HG03460 (cell line): Measurements from ENCODE around the gene NTHL1.
A peak's percentile ranks its signal among the peaks of the same experiment; 100 is the strongest.

ENCODE experiments used
- ATAC-seq: cut with Tn5 transposase; IDR thresholded peaks from one replicate; pipeline ENCODE4 v1.9.1; 2021; ENCODE audit not compliant: unreplicated experiment

NTHL1 gene

GRCh38 chr16:1998360-1998835, 49.2 kb downstream of the NTHL1 start:
- no peak for ATAC-seq

- ATAC-seq, result no peak
These were observed 49.9 kb downstream of the NTHL1 start for GRCh38 chr16:1997494-1998359.

DNA sequence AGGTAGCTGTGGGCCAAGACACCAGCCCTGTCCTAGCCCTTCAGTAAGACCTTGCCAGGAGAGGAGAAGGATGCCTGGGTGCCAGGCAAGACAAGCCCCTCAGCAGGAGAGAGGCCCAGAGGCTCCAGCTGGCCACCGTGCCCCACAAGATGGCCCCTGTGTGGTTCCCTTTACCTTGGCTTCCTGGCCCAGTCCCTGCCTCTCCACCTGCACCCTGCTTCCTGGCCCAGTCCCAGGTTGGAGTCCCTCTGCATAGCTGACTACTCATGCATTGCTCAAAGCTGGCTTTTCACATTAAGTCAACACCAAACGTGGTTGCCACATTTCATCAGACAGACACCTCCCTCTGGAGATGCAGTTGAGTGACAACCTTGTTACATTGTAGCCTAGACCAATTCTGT, 53.9 kb downstream of the NTHL1 start:
- ATAC-seq, result no peak

- ATAC-seq, result no peak
These were observed 54.8 kb downstream of the NTHL1 start for GRCh38 chr16:1992704-1993317.

DNA sequence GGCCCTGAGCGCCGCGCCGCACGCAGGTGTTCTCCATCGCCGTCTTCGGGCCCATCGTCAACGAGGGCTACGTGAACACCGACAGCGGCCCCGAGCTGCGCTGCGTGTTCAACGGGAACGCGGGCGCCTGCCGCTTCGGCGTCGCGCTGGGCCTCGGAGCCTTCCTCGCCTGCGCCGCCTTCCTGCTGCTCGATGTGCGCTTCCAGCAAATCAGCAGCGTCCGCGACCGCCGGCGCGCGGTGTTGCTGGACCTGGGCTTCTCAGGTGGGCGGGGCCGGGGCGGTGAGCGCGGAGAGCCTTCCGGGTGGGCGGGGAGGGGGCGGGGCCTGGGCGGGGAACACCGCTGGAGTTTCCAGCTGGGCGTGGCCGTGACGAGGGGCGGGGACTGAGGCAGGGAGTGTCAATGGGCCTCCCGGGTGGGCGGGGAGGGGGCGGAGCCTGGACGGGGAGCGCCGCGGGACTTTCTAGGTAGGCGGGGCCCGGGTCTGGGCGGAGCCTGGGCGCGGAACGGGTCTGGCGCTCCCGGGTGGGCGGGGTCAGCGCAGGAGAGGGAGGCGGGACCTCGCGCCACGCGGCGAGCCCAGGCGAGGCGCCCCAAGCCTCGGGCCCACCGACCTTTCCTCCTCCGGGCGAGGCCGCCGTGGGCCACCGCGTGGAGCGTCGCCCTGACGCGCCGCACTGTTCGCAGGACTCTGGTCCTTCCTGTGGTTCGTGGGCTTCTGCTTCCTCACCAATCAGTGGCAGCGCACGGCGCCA, 55.5 kb downstream of the NTHL1 start:
- ATAC-seq, result peak; percentile 39

GRCh38 chr16:1991588-1991947, 56.1 kb downstream of the NTHL1 start:
- ATAC-seq, result no peak

- ATAC-seq, result no peak
These were observed 56.5 kb downstream of the NTHL1 start for GRCh38 chr16:1991135-1991551.

DNA sequence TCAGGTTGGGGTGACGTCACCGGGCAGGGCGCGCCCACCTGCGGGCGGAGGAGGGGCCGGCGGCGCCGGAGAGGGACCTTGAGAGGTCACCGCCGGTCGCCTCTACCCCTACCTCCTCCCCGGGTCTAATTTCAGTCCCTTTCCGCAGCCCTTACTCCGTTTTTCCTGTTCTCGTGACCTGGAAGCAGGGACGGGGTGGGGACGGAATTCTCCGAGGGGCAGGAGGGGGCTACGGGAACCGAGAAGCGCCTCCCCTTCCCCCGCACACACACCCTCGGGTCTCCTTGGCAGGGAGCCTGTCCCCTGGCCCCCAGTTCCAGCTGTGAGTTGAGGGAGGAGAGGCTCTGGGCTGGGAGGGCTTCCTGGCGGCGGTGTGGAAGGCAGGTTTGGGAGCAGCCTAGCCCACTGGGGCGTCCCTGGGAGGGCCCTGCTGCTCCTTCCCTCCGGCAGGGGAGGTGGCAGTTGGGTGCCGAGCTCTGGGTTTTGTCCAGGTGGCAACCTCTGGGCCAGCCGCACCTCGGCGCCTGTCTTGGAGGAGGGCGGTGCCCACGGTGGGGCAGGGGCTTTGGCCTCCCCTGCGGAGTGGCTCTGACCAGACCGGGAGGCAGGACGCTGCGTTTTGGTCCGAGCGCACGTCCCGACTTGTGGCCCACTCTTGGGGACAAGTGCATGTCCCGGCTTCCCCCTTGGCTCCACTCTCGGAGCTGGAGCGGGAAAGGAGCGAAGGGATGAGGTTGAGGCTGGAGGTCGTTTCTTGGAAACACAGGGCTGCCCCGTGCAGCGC, 57.1 kb downstream of the NTHL1 start:
- no peak for ATAC-seq

GRCh38 chr16:1990101-1990350, 57.6 kb downstream of the NTHL1 start:
- ATAC-seq, result no peak
